Fibroblast of gingiva (primary cell): Measurements from ENCODE around the gene TIPIN.
A peak's percentile ranks its signal among the peaks of the same experiment; 100 is the strongest.
"Not testable (repeated sequence)": the region's sequence is repeated elsewhere in the genome, so short reads cannot be mapped to it uniquely, and the experiment has no call there.

Experiments used
- DNase-seq: peaks from one replicate; pipeline ENCODE4 v3.0.0-alpha.2; 2011; ENCODE audit warnings: low read depth

The TIPIN gene, protein sequence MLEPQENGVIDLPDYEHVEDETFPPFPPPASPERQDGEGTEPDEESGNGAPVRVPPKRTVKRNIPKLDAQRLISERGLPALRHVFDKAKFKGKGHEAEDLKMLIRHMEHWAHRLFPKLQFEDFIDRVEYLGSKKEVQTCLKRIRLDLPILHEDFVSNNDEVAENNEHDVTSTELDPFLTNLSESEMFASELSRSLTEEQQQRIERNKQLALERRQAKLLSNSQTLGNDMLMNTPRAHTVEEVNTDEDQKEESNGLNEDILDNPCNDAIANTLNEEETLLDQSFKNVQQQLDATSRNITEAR

DNA sequence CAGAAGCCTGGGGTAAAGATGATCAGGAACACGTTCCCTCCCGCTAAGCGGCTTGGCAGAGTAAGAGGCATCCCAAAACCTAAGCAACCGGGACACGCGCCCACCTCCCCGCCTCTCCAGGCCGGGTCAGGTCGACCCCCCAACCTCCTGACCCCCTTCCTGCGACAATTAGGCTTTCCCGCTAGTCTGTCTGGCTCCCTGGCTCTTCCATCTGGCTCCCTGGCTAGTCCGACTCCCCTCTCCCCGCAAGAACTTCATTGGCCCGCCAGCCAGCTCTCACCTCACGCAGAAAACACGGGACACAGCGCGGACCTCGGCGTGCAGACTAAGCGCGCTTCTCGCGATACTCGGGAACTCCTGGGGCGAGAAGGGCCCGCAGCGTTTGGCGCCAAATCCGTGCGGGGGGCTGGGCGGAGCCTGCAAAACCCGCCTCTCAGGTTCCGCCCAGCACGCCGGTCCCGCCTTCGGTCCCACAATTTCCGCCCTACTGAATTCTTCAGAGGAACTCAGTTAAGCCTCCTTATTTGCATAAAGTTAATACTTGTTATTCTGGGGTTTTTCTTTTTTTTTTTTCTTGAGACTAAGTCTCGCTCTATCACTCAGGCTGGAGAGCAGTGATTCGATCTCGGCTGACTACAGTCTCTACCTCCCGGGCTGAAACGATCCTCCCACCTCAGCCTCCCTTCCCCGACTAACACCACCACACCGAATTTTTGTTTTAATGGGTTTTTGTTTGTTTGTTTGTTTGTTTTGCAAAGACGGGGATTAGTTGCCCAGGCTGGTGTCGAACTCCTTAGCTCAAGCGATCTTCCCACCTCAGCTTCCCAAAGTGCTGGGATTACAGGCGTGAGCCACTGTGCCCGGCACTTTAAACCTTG lies at the start of gene TIPIN:
Gene TIPIN, minus strand, starts transcription at position 327 of the 878 bp plus-strand sequence. CDS start 3,738 bp downstream, outside the sequence.
- DNase-seq = peak; percentile 95

DNA sequence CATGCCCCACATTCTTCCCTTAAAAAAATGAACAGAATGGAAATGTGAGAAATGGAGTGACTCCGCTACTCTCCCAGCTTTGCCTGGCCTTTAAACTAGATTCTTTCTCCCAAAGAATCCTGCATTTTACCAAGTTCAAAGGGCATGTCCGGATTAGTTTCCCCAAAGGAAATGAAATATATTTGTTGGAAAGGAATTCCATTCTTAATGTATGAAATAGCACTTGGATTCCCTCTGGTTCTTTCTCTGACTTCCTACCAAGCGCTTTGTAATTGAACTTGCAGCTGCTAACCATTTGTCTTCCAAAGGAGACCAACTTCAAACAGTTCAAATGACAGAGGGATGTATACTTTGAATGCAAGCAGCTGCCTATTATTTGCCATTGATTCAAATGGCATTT lies 49.1 kb upstream of the TIPIN start:
- DNase-seq = peak; percentile 26

DNA sequence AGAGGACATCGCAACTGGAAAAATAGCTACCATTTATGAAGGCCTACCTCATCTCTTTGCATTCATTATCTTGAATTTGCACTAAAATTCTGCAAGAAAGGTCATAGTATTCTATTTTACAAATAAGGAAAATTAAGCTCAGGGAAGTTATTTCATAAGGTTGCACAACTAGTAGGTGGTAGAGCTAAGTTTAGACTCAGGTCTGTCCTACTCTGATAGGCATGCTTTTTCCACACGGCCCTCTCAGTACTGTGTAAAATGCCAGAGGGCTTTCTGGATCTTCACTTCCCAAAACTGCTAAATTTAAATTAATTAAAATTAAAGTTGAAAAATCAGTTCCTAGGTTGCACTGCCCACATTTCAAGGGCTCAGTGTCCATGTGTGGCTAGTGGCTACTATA lies 48.5 kb upstream of the TIPIN start:
- no peak for DNase-seq

DNA sequence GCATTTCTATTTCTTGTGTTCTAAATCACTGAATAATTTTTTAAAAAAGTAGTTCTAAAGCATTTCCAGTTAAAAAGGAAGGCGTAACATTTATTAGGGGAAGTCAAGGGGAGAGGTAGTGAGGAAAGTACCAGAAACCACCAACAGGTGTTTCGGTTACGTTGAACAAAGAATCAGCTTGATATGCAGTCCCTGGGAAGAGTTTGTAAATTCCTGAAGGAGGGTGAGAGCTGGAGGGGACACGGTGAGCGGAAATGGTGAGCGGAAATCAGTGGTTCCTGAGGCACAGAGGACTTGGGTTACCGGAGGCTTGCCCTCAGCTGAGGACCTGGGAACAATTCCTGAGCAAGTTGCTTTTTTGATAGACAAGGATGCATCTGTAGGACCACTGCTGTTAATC lies 48.0 kb upstream of the TIPIN start:
- DNase-seq = no peak

DNA sequence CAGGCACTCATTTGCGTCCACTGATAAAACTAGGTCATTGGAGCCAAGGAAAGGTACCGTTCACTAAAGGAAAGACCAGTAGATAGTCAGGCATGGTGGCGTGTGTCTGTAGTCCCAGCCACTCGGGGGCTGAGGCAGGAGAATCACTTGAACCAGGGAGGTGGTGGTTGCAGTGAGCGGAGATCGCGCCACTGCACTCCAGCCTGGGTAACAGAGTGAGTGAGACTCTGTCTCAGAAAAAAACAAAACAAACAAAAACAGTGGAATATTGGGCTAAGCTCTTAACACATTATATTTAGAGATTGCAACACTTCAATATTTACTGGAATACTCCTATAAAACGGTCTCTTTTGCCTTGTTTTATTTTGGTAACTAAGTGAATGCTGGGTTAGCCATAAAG lies 47.6 kb upstream of the TIPIN start:
- no peak for DNase-seq

DNA sequence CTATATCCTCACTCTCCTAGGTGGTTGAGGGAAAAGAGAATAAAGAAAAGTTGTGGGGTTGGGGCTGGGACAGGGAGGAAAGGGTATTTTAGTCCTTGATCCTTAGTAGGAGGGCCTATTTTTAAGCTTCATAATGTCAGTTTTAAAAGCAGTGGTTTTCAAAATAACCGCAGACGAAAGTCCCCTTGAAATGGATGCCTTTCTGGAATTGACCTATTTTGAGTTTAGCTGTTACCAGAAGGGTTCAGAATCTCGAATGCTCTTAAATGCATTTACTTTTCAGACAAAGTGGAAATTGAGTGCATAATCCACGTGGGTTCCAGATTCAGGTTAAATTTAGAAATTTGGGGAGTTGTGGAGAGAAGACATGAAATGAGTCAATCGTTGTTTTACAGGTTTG lies 46.8 kb upstream of the TIPIN start:
- no peak for DNase-seq

DNA sequence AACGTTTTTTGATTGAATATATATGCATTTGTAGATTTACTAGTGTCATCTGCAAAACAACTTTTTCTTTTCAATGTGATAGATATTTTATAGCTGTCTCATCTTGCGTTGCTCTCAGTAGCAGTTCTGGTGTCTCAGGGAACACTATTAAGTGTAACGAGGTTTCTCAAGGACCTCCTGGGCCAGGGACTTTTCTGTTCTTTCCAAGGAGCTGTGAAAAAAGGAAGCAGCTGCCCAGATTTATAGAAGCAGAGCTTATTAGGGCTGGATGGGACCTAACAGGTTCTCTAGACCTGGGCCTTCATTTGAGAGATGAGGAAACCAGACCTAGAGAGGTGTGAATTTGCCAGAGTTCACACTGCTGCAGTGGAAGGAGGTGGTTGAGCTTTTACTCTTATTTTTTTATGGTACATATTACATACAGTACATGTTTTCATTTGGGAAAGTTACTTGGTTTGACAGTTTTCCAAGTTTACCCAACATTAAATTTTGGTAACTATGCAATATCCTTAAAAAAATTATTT lies 46.3 kb upstream of the TIPIN start:
- DNase-seq = no peak

DNA sequence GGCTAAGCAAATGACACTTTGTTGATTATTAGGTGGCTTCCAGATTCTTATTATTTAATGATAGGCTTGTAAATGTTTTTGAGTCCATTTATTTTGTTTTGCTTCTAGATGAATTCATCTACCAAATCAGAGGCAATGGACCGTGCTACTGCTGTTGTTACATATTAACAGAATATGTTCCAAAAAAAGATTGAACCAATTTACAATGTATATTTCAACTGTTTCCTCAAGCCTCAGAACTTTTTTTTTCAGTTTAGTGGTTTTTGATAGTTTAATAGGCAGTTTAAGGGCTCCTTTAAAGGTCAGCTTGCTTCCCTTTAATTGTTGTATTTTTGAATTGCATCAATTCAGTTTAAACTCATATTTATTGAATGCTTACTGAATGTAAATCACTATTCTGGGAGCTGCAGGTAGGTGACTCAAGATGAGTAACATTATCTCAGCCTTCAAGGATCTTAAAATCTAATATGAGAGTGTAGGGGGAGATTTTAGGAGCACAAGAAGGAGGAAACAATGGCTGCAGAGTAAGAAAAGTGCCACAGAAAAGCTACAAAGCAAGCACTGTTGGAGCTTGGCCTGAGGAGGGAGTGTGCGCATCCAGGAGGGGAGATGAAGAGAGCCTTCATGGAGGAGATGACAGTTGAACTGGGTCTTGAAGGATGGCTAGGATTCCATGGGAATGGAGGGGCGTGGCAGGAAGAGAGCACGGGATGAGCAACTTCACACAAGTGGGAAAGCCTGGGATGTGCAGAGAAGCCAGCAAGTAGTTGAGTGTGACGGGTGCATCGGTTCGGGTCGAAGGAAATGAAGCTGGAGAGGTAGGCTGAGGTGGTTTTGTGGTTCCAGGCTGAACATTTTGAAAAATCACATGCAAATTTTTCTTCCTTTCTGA lies 44.9 kb upstream of the TIPIN start:
- no peak for DNase-seq

DNA sequence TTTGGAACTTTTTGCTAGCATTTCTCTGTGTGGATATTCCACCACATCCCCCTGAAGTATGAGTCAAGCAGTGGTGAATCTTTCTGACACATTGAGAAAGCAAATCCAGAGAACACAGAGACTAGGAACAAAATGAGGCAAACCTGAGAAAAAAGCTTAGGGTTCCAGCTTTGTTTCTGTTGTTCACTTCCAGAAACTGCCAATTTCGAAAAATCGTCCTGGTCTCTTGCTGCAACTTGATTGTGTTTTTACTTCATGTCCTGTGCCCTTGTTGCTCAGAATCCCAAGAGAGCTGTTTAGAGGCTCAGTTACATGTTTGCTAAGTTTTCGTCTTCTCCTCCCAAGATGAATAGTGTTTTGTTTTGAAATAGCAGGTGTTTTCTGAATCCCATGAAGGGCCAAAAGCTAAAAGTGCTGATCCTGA lies 43.9 kb upstream of the TIPIN start:
- peak; percentile 63 for DNase-seq

DNA sequence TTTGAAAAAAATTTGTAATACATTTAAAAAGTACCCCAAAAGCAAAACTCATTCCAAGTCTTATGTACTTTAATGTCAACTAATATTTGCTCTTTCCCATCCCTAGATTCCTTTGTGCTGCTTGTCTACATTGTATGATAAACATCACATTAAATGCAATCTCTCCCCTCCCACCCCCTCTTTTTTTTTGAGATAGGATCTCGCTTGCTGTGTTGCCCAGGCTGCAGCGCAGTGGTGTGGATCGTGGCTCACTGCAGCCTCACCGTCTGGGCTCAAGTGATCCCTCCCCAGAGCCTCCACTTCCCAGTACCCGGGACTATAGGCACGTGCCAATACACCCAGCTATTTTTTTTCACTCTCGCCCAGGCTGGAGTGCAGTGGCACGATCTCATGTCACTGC lies 42.8 kb upstream of the TIPIN start:
- DNase-seq = no peak

DNA sequence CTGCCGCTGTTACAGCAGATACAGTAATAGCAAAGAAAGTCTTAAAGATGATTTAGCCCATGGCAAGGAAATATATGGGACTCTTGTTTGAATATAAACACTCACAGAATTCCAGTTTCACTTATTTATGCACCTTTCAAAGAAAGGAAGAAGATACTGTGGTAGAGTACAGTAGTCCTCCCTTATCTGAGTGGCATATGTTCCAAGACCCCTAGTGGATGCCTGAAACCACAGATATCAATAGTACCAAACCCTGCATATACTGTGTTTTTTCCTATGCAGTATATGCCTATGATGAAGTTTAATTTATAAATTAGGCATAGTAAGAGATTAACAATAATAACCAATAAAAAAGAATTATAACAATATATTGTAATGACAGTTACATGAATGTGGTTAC lies 38.4 kb upstream of the TIPIN start:
- no peak for DNase-seq

DNA sequence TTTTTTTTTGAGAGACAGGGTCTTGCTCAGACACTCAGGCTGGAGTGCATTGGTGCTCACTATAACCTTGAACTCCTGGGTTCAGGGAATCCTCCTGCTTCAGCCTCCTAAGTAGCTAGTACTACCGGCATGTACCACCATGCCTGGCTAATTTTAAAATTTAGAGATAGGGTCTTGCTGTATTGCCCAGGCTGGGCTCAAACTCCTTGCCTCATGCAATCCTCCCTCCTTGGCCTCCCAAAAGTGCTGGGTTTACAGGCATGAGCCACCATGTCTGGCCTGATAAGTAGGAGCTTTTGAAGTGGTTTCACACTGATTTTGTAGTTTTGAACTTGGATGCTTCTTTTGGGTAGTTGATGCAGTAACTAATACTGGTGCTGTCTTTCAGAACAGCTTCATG lies 38.0 kb upstream of the TIPIN start:
- no peak for DNase-seq

DNA sequence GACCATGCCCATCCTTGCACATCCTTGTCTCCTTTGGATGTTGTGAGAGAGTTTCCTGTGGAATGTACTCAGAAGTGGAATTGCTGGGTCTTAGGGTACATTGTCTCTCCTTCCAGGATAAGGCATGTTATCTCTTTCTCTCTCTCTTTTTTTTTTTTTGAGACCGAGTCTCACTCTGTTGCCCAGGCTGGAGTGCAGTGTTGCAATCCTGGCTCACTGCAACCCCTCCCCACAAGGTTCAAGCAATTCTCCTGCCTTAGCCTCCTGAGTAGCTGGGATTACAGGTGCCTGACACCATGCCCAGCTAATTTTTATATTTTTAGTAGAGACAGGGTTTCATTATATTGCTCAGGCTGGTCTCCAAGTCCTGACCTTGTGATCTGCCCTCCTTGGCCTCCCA lies 36.6 kb upstream of the TIPIN start:
- DNase-seq = not testable (repeated sequence)

DNA sequence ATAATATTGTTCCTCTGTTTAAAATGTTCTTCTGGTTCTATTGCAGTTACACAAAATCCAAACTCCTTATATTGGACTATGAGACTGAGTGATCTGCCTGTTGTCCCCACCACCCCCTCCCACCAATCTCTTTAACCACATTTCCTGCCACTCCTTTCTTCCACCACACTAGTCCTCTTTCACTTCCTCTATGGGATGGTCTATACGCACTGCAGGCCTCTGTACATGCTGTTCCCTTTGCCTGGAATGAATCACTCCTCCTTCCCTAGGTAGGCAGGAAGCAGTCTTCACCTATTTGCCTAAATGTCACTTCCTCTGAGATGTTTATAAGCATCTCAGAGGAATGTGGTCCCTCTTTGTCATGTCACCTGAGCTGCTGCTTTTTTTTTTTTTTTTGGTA lies 34.2 kb upstream of the TIPIN start:
- DNase-seq = no peak

DNA sequence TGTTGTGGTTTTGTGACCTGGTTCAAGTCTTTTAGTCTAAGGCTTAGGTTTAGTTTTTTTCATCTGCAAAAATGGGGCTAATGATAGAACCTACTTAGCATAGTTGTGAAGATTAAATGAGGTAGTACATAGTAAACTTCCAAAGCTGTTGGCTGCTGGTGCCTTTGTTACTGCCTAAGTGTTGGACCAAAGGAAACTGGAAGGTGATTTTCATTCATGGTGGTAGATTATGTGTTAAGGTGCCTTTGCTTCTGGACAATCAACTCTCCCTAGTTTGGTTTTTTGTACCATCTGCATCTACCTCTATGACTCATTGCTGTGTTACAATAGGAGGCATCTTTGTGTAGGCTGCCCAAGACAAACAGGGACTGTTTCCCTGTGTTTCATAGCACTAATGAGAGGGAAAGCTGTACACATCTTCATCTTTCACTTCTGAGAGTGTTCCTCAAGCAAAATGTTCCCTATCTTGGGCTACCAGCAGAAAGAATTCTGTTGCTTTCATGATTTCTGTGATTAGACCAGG lies 33.4 kb upstream of the TIPIN start:
- no peak for DNase-seq

DNA sequence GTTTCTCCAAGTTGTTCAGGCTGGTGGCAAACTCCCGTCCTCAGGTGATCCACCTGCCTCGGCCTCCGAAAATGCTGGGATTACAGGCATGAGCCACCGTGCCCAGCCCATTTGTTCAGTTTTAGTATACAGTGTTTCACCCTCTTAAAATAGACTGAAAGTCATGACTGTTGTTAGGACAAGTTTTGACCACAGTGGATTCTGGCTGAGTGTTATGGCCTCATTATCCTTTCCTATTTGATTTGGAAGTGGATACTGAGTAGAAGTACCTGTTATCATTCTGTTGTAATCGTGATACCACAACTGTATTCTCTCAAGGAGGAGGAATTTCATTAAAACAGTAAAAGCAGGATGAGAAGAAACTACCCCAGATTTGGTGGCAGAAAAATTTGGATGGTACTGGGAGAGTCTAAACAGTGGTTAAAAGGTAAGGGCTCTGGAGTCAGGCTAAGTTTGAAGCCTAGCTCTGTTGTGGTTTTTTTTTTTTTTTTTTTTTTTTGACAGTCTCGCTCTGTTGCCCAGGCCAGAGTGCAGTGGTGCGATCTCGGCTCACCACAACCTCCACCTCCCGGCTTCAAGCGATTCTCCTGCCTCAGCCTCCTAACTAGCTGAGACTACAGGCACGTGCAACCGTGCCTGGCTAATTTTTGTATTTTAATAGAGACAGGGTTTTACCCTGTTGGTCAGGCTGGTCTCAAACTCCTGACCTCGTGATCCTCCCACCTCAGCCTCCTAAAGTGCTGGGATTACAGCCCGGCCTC lies 32.8 kb upstream of the TIPIN start:
- no peak for DNase-seq

DNA sequence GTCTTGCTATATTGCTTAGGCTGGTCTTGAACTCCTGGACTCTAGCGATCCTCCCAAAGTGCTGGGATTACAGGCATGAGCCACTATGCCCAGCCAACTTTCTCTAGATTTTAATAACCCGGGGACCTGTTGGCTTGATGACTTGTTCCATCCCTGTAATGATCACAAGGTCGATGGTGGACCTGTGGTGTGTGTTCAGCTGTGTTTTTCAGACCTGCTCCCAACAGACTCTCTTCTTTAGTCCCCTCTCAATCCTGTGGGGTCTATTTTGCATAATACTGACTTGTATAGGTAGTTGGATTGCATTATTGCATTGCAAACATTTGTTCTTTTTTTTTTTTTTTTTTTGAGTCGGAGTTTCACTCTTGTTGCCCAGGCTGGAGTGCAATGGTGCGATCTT lies 32.1 kb upstream of the TIPIN start:
- no peak for DNase-seq

DNA sequence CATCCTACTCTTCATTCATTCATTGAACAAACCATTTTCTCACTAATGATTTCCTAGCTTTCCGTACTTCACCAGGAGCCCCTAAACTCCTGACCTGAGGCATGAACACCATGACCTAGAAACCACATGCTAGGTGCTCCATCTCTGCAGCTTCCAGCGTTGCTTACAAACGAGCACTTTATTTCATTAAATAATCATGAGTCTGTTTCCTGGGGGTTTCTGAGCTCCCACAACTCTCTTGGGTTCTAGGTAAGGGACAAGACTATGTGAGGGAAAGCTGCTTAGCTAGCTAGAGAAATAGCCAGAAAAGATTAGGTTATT lies 31.5 kb upstream of the TIPIN start:
- no peak for DNase-seq

DNA sequence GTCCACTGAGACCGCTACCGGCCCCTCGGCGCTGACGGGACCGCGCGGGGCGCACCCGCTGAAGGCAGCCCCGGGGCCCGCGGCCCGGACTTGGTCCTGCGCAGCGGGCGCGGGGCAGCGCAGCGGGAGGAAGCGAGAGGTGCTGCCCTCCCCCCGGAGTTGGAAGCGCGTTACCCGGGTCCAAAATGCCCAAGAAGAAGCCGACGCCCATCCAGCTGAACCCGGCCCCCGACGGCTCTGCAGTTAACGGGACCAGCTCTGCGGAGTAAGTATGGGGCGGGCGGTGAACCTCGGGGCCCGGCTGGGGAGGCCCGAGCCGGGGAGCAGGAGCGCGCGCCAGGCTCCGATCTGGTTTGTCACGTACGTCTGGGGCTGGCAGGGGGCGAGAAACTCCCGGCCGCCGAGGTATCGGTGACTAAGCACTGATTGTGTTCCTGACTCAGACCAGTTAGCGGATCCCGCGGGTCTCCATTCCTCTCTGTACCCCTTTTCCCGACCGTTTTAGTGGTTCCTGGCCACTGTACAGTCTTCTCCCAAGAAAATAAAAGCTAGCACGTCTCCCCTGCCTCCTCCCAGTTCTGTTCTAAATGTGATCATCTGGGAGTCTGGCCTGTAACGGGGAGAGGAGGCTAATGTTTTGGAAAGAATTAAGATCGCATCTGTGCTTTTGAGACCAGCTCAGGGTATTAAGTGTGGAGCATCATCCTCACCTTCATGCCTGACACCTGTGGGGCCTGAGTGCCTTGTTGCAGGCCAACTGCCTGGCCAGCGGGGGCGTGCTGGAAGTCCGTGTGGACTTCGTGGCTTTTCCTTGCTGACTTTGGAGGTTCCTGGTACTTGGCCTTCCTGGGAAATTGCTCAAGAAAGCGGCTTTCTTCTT lies 30.9 kb upstream of the TIPIN start:
- peak; percentile 56 for DNase-seq
